Fibroblast of mammary gland (primary cell): ENCODE data around the gene OBP2B.

ENCODE experiments used
- DNase-seq: peaks from one replicate; pipeline ENCODE4 v3.0.0-alpha.2; 2010; ENCODE audit warnings: low read depth
- H3K4me3 ChIP-seq: 2 replicates; pipeline ENCODE4 v1.5.1; 2011; ENCODE audit warnings: low read depth, mild to moderate bottlenecking, low read length, moderate library complexity; ENCODE audit not compliant: control insufficient read depth
- TF ChIP-seq, protein P1 (sequence below): conservative IDR thresholded peaks from 2 replicates; pipeline ENCODE4 v1.5.1; 2011; ENCODE audit warnings: low read depth, low read length, inconsistent platforms; ENCODE audit not compliant: control insufficient read depth, insufficient read depth

The OBP2B gene

DNA sequence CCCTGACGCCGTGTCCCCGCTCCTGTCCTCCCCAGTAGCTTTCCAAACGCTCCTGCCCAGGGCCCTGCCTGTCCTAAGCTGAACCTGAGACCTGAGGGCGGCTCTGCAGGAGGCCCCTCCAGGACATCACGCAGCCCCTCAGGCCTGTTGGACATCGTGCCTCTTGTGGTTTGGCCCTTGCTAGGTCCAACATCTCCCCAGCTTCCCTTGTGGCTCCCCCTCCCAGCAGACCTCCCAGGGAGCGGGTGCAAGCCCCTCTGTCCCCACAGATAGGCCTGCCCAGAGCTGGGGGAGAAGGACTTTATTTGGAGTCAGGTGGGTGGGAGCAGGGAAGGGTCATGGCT, 4.1 kb downstream of the OBP2B start:
- DNase-seq, result no peak
- TF ChIP-seq, protein P1, sequence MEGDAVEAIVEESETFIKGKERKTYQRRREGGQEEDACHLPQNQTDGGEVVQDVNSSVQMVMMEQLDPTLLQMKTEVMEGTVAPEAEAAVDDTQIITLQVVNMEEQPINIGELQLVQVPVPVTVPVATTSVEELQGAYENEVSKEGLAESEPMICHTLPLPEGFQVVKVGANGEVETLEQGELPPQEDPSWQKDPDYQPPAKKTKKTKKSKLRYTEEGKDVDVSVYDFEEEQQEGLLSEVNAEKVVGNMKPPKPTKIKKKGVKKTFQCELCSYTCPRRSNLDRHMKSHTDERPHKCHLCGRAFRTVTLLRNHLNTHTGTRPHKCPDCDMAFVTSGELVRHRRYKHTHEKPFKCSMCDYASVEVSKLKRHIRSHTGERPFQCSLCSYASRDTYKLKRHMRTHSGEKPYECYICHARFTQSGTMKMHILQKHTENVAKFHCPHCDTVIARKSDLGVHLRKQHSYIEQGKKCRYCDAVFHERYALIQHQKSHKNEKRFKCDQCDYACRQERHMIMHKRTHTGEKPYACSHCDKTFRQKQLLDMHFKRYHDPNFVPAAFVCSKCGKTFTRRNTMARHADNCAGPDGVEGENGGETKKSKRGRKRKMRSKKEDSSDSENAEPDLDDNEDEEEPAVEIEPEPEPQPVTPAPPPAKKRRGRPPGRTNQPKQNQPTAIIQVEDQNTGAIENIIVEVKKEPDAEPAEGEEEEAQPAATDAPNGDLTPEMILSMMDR, result no peak
- no peak overlapping the region for H3K4me3 ChIP-seq

DNA sequence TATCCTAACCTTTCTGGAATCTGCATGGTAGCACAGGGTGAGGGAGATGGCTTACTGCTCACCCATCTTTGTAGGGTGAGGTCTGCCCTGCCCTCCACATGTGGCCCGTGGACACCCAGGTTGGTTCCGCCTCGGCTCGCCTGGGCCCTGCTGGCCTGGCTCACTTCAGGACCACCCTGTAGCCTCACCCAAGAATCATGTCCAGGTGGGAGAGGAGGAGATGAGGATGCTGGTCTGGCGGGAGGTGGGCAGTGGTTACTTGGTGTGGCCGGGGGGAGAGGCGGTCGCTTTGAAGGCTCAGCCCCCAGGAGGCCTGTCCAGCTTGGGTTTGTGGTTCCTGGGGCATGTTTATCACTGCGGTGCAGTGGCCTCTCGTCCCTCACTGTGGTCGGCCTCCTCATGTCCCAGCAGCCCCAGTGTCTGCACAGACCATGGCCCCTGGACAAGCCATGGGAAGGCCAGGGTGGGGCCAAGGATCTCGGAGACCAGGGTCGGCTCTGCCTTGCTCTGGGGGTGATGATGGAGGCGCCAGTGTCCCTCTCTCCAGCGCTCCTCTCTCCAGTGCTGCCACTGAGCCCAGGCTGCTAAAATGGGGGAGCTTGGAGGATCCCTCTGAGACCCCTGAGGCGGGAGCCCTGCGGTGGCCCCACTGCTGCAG, 4.6 kb downstream of the OBP2B start:
- H3K4me3 ChIP-seq, result no peak overlapping the region
- TF ChIP-seq, protein P1, result no peak

DNA sequence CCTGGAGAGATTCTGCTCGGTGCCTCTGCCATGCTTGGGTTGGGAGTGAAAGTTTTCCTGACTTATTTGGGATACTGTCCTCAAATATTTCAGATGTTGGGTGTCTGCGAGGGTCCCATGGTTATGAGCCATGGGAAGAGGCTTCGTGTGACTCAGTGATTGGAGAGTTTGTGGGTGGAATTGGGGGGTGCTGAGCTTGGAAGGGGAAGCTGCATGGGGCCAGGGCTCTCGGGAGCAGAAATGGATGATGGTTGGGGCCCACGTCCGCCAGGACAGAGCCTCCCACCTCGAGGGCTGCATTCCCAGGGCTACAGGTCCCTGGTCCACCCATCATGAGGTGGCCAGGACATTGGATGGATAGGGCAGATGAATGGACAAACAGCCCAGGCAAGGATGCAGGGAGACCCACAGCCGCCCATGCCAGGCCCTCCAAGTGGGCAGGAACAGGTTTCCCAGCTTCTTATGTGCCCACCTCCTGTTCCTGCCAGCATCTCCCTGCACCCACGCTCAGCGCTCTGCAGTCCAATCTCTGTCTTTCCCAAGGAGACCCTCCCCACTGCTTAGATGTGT, 5.5 kb downstream of the OBP2B start:
- TF ChIP-seq, protein P1, result no peak
- no peak overlapping the region for H3K4me3 ChIP-seq
- no peak for DNase-seq

More for the DNA sequence above, 4.6 kb downstream of the OBP2B start:
- no peak for DNase-seq

DNA sequence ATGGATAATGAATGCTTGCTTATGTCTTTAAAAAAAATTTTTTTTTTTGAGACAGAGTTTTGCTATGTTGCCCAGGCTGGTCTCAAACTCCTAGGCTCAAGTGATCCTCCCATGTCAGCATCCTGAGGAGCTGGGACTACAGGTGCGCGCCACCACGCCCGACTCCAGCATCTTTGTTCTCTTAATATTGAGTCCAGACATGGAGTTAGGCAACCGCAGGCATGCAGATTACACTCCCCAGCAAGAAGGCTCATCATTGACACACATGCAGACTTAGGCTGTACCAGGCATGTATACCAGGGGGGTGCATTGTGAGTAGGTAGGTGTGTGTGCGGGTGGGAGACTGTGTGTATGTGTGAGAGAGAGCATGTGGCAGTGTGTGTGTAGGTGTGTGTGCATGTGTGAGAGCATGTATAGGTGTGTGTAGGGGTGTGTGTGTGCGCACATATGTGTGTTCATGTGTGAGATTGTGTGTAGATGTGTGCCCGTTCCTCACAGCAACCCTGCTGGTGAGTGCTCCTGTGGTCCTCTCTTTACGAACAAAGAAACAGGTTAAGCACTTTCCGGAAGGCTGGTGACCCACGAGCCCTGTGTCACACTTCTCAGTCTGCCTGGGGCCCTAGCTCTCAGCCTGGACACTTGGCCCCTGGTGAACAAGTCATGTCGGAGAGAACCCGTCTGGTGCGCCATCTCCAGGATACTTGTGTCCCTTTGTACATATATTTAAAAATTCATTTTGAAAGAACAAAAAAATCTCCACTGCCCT, 6.2 kb downstream of the OBP2B start:
- TF ChIP-seq, protein P1, result no peak

DNA sequence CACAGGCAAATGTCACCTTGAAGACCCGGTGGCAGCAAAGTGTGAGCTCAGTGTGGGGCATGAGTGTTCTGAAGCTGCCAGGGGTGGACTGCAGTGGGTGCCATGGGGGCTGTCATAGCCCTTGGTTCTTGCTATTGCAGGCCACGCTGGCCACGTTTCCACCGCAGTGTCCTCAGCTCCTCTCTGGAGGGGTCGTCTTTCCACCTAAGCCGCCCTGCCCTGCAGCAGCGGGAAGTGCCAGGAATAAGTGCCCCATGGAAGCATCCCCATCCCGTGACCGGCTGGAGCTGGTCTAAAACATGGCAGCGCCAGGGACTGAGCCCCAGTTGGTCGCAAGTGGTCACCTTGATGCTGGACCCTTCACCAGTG, 6.9 kb downstream of the OBP2B start:
- TF ChIP-seq, protein P1, result no peak
- H3K4me3 ChIP-seq, result no peak overlapping the region

More for the DNA sequence above, 6.2 kb downstream of the OBP2B start:
- H3K4me3 ChIP-seq, result no peak overlapping the region
- DNase-seq, result no peak

DNA sequence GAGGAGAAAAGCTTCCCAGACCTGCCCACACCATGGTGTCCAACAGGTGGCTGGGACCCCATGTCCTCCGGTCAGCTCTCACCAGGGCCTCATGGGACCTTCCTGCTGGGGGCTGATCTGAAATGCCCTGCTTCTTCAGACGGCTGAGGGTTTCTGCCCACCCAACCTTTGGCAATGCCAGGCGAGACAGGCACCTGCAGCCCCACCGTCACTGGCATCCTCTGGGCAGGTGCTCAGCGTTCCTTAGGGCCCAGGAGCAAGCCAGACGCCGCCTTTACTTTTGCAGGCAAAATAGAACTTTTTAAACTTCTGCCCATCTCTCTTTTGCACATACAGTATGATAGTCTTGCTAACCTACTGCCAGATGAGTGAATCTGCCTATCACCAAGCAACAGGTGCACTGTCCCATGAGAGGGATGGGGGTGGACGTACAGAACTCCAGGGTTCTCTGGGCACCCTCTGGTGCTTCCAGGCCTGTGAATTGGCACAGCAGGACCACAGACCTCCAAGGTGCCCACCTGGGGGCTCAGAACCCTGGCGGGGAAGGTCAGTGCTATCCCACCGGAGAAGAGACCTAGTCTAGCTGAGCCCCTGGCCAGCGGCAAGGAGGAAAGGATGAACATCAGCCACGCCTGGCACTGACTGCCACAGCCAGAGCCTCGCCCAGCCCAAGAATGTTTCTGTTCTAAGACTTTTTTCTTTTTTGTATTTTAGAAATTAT, 7.5 kb downstream of the OBP2B start:
- H3K4me3 ChIP-seq, result no peak overlapping the region
- TF ChIP-seq, protein P1, result no peak
- DNase-seq, result no peak

More for the DNA sequence above, 6.9 kb downstream of the OBP2B start:
- DNase-seq, result no peak
